OCI-LY7 (cell line): ENCODE results near the gene KCNK5. TPM values are rescaled to one million over a fixed set of nuclear protein-coding genes. Genes with fewer than 3 reads are reported as not detected.

Experiments
- BruUV-seq: library from RNA; stranded (reverse); fragments of 400-500 nt; replicated peaks from 2 replicates; lab custom pipeline; 2021; lab: Mats Ljungman, UMichigan
- CTCF ChIA-PET: fragments of 300-600 bp; sonication (Branson Sonifier 250); formaldehyde crosslinking; loops from one replicate; lab custom pipeline; 2022; ENCODE audit warnings: antibody characterized with exemption; ENCODE audit not compliant: unreplicated experiment; lab: Charles Lee
- POLR2A ChIA-PET: fragments of 300-600 bp; sonication (Branson Sonifier 250); formaldehyde crosslinking; loops from one replicate; lab custom pipeline; 2022; ENCODE audit warnings: antibody characterized with exemption; lab: Charles Lee
- DNase-seq: peaks from one replicate; pipeline ENCODE4 v3.0.0-alpha.2; 2015; ENCODE audit warnings: low spot score
- H2AFZ ChIP-seq: fragments of 200-600 bp; sonication (generic), shearing (Covaris generic); 2 replicates; pipeline ENCODE4 v1.6.1; 2014; ENCODE audit warnings: mild to moderate bottlenecking, antibody characterized with exemption, low read length, moderate library complexity
- H3K27ac ChIP-seq: fragments of 200-600 bp; sonication (generic); 2 replicates; pipeline ENCODE4 v1.5.1; 2014; ENCODE audit warnings: mixed run types, low read depth, mild to moderate bottlenecking, moderate library complexity, low read length, inconsistent platforms; ENCODE audit not compliant: poor library complexity, severe bottlenecking
- H3K36me3 ChIP-seq: fragments of 200-600 bp; sonication (generic); 2 replicates; pipeline ENCODE4 v1.6.1; 2014; ENCODE audit warnings: mild to moderate bottlenecking, antibody characterized with exemption, low read length, moderate library complexity, mixed read lengths; ENCODE audit not compliant: insufficient read depth
- H3K4me1 ChIP-seq: fragments of 200-600 bp; sonication (generic); 2 replicates; pipeline ENCODE4 v1.5.1; 2014; ENCODE audit warnings: mild to moderate bottlenecking, low read length; ENCODE audit not compliant: insufficient read depth, poor library complexity, severe bottlenecking
- H3K4me2 ChIP-seq: fragments of 200-600 bp; sonication (generic); 2 replicates; pipeline ENCODE4 v1.6.1; 2014; ENCODE audit warnings: mild to moderate bottlenecking, low read length
- H3K4me3 ChIP-seq: fragments of 200-600 bp; sonication (generic); 2 replicates; pipeline ENCODE4 v1.5.1; 2014; ENCODE audit warnings: mild to moderate bottlenecking, low read depth, low read length; ENCODE audit not compliant: poor library complexity, severe bottlenecking
- H3K79me2 ChIP-seq: fragments of 200-600 bp; sonication (generic); 2 replicates; pipeline ENCODE4 v1.6.1; 2016; ENCODE audit warnings: low read depth, mild to moderate bottlenecking, low read length, moderate library complexity, mixed read lengths; ENCODE audit not compliant: insufficient read depth
- H3K9me2 ChIP-seq: fragments of 200-600 bp; sonication (generic); 2 replicates; pipeline ENCODE4 v1.6.1; 2016; ENCODE audit warnings: mild to moderate bottlenecking, low read length, mixed read lengths; ENCODE audit not compliant: insufficient read depth
- H3K9me3 ChIP-seq: fragments of 200-600 bp; sonication (generic); 2 replicates; pipeline ENCODE4 v1.6.1; 2014; ENCODE audit warnings: mild to moderate bottlenecking, mixed run types, low read length, mixed read lengths
- H4K20me1 ChIP-seq: fragments of 200-600 bp; sonication (generic); 2 replicates; pipeline ENCODE4 v1.6.1; 2014; ENCODE audit warnings: mild to moderate bottlenecking, antibody characterized with exemption, low read length, moderate library complexity, mixed read lengths; ENCODE audit not compliant: insufficient read depth
- CTCF ChIP-seq: fragments of 200-600 bp; sonication (generic); conservative IDR thresholded peaks from 2 replicates; pipeline ENCODE4 v1.5.1; 2014; ENCODE audit warnings: mild to moderate bottlenecking, antibody characterized with exemption, low read length, moderate library complexity, mixed read lengths
- EZH2phosphoT487 ChIP-seq: fragments of 200-600 bp; sonication (generic); IDR thresholded peaks from 2 replicates; pipeline ENCODE4 v1.6.1; 2018; ENCODE audit warnings: low read depth, borderline replicate concordance, mild to moderate bottlenecking, mixed run types, antibody characterized with exemption, low read length, moderate library complexity, mixed read lengths
- intact Hi-C: fragments of 100-400 bp; cut with micrococcal nuclease; formaldehyde crosslinking; loops from one replicate; pipeline ENCODE4 v1.10.0; 2022; ENCODE audit not compliant: unreplicated experiment
- total RNA-seq, 2 experiments: library from RNA; depleted of rRNA in 1 of 2; stranded (reverse); fragments of >200 nt in 1 of 2; shearing (Covaris generic) in 1 of 2; gene quantifications; 2 replicates each; pipeline ENCODE4 v1.2.3, GENCODE V29; 2014 to 2022

Gene KCNK5
- total RNA-seq, 2 experiments from 2014 or later: not detected

- ChIA-PET POLR2A (interaction anchor here (0.7 kb wide), 1 partner anchor 836 kb away, joined by 5 read pairs; no protein-coding TSS in a partner anchor), CTCF (no interaction called here)
- intact Hi-C loops: no loop called here
- Histone ChIP-seq H3K4me3 (no peak overlapping the region), H4K20me1 (no peaks in the 10 kb centered on the region), H3K4me2 (no peak overlapping the region), H3K79me2 (no peaks in the 10 kb centered on the region), H2AFZ (no peak overlapping the region), H3K36me3 (no peaks in the 10 kb centered on the region), H3K9me3 (no peaks in the 10 kb centered on the region), H3K27ac (no peak overlapping the region), H3K4me1 (no peaks in the 10 kb centered on the region), H3K9me2 (no peaks in the 10 kb centered on the region)
- no peak for DNase-seq
- TF ChIP-seq CTCF: no peak
- no peak for TF ChIP-seq EZH2phosphoT487
- no TSS peak for BruUV-seq
These were observed 38.9 kb upstream of the KCNK5 start for GRCh38 chr6:39268171-39268570.

- H3K79me2 ChIP-seq: no peaks in the 10 kb centered on the region
- CTCF ChIA-PET: interaction anchor here (0.6 kb wide), 1 partner anchor 10 kb away, joined by 3 read pairs; no protein-coding TSS in a partner anchor
- H3K36me3 ChIP-seq: no peaks in the 10 kb centered on the region
These were observed 37.6 kb upstream of the KCNK5 start for GRCh38 chr6:39266782-39267355.

More at GRCh38 chr6:39266782-39267355, 37.6 kb upstream of the KCNK5 start:
- intact Hi-C loops: no loop called here
- Histone ChIP-seq H3K4me3 (no peak overlapping the region), H4K20me1 (no peaks in the 10 kb centered on the region), H3K9me3 (no peaks in the 10 kb centered on the region), H3K9me2 (no peaks in the 10 kb centered on the region), H3K27ac (no peak overlapping the region), H2AFZ (no peak overlapping the region), H3K4me1 (no peaks in the 10 kb centered on the region), H3K4me2 (no peak overlapping the region)
- no TSS peak for BruUV-seq
- TF ChIP-seq EZH2phosphoT487 (no peak), CTCF (no peak)
- POLR2A ChIA-PET: interaction anchor here (1.8 kb wide), 1 partner anchor 11 kb away, joined by 5 read pairs; no protein-coding TSS in a partner anchor
- DNase-seq: no peak
